GDM1 (cell line): Measurements from ENCODE around the gene RSKR.
"Not testable (repeated sequence)": the region's sequence is repeated elsewhere in the genome, so short reads cannot be mapped to it uniquely, and the experiment has no call there.

Source experiments
- DNase-seq: peaks from one replicate; lab custom pipeline; 2025; lab: John Stamatoyannopoulos, UW

Gene RSKR

GRCh38 chr17:28613931-28614381 is at the start of gene RSKR:
RSKR (minus strand) TSS chr17:28614185; CDS start chr17:28614161, 24 bp downstream.
- no peak for DNase-seq

- DNase-seq = no peak
These were observed 49.7 kb upstream of the RSKR start for GRCh38 chr17:28663723-28664122.

DNA sequence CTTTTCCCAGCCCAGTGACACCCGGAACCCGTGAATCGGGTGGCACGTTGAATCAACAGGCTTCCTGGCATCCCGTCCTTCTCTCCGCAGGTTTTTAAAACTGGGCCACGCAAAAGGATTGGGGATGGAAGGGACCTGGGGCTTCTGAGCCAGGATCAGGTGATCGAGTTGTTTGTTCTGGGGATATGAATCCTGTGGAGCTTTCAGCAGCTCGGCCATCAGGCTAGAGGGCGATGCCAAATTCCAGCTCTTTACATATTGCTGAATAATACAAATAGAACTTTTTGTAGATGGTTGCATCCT is 48.5 kb upstream of the RSKR start:
- no peak for DNase-seq

GRCh38 chr17:28661635-28662526 is 47.9 kb upstream of the RSKR start, which contains the start of the genes SDF2 and SUPT6H:
SDF2 (minus strand) TSS chr17:28661906; CDS start chr17:28661876, 30 bp downstream.
SUPT6H (plus strand) TSS chr17:28662205; CDS start chr17:28673402, 11,197 bp downstream.
- peak; percentile 78 for DNase-seq

GRCh38 chr17:28659497-28659881 is 45.5 kb upstream of the RSKR start:
- DNase-seq = not testable (repeated sequence)

DNA sequence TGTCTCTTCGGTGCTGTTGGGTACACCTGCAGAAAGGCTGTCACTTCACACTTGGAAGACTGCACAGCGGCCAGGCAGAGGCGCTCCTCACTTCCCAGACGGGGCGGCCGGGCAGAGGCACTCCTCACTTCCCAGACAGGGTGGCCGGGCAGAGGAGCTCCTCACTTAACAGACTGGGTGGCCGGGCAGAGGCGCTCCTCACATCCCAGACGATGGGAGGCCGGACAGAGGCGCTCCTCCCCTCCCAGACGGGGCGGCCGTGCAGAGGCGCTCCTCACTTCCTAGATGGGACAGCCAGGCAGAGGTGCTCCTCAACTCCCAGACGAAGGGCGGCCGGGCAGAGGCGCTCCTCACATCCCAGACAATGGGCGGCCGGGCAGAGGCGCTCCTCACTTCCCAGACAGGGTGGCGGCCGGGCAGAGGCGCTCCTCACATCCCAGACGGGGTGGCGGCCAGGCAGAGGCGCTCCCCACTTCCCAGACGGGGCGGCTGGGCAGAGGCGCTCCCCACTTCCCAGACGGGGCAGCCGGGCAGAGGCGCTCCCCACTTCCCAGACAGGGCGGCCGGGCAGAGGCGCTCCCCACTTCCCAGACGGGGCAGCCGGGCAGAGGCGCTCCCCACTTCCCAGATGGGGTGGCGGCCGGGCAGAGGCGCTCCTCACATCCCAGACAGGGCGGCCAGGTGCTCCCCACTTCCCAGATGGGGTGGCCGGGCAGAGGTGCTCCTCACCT is 44.9 kb upstream of the RSKR start:
- DNase-seq = not testable (repeated sequence)

- not testable (repeated sequence) for DNase-seq
These were observed 44.4 kb upstream of the RSKR start for GRCh38 chr17:28658342-28658741.

- no peak for DNase-seq
These were observed 43.8 kb upstream of the RSKR start for GRCh38 chr17:28657756-28658155.

DNA sequence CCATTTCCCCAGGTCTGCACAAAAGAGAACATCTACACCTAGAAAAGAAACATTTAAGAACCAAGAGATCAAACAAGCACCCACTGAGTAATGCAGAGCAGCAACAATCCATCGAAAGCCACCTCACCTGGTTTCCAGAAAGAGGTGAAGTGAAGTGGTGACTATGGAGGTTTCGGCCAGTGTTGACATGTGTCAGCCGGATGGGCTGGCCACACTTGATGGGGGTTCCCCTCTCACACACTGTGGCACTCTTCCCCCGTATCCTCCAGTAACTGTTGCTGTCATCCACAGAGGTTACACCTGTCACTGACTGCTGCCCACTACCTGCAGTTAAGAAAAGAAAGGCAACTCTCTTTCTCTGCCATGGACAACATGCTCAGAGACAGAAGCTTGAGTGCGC is 41.2 kb upstream of the RSKR start:
- no peak for DNase-seq

- no peak for DNase-seq
These were observed 34.7 kb upstream of the RSKR start for GRCh38 chr17:28648698-28649097.

DNA sequence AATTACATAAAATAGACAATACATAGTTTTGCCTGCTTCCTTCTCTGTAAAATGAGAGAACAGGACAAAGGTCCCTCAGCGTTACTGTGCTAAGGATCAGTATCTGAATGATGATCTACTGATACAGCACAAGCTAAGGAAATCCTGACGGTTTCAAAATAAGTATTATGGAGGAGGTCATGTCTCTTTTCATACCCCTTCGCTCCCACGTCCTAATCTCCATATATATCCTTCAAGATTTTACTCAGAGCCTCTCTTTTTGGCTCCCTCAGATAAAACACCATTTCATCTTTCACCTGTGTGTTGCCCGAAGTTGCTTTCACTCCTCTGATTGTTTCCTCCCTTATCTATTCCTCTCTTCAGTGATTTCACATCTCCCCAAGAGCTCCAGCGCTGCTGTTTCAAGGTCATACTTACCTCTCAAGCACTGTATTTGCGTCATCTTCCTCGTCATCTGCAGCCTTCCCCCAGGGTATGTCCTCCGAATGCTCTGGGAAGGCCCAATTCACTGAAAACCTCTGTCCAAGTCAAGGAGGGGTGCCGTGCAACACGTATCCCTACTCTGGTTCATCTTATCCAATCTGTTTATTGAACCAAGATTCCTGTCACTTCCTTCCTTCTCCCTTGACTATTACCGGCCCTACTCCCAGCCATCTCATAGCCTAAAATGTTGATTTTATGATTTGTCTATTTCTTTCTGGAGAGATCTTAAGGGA is 32.2 kb upstream of the RSKR start:
- DNase-seq = no peak

GRCh38 chr17:28645576-28645939 is 31.6 kb upstream of the RSKR start:
- no peak for DNase-seq

DNA sequence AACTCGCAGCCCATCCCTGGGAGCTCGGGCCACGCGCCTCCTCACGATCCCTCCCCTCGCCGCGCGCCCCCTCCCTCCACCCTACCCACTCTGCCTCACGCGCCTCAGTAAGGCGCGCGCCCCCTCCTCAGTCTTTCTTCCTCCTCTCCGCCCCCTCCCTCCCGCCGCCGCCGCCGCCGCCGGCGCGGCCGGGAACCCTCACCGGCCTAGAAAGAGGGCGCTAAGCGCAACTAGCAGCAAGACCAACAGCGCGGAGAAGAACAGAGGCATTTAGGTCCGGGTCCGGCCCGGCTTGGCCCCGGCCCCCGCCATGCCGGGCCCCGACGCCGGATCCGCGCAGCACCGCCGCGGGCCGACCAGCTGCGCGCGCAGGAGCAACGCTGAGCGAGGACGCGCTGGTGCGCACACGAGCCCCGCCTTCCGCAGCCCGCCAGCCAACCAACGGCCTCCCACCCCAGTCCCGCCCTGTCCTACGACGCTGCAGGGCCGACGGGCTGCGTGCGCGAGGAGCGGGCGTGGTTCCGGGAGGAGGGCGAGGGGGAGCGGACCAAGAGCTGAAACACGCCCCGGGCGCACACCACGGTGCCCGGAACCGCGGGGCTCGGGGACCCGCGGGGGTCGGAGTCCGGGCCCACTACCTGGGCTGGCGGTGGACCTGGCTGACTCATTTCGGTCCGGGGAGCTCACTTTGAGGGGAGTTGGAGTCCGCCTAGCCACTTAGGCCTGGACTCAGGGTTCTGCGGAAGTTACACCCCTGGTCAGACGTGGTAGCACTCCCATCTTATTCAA is 31.0 kb upstream of the RSKR start, which contains the start of gene BLTP2:
Gene BLTP2, minus strand, starts transcription at position 372 of the 789 bp plus-strand sequence. Its CDS starts 102 bp downstream, at position 270.
- DNase-seq = peak; percentile 96

DNA sequence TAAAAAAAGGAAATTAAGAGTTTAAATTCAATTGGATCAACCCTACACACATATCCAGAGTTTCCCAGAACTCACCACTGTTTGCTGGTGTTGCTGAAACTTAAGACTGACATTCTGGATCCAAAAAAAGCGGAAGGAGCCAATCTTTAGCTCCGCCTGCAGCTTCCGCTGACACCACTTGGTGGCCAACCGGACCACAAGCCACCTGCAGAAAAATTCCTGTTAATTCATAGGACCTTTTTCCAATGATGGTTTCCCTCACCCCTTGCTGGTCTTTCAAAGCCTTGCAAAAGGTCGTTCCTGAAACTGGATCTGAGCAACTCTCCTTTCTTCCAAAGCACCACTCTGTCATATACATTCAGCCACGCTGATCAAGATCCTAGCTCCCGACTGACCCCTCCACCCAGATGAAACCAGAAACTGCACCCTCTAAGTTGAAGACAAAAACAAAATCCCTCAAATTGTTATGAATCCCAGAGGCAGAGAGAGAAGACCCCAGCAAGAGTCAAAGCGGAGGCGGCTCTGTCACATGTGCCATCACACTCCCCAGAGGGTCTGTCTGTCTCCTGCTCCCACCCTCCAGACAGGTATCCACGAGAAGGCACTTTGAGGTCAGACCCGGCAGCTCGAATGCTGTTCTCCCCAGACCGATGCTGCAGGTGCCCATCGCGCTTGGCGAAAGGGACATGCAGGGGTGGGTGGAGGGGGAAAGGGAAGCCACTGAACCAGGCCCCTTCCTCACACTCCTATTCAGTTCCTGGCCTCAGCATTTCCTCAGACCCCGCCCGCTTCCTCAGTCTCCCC is 30.2 kb upstream of the RSKR start:
- DNase-seq = peak; percentile 30

GRCh38 chr17:28641579-28641978 is 27.6 kb upstream of the RSKR start:
- DNase-seq = no peak

- DNase-seq = no peak
These were observed 21.5 kb upstream of the RSKR start for GRCh38 chr17:28635506-28635905.

DNA sequence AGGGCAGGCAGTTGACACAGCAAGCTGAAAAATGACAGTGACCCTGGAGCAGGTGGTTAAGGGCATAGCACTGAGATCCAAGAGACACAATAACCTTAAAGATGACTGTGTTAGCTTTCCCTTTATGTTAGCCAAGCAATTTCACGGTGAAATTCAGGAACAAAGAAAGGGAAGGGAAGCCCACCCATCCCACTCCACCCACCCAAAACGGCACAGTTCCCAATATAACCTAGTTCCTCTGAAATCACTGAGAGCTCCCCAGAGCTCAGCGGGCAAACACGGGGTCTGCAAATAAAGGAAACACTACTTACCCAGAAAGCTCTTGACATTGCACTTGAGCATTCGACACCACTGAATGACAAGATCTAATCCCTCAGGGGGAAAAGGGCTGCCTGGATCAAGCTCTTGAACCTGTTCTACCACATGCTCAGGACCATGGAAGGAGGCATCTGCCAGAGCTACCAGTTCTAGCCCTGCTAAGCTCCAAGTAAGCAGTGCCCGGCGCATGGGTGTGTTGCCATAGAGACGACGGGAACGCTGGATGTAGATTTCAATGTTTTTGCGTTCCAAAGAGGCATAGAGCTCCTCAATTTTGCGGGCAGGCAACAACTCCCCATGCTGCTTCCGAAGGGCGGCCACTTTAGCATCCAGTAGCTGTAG is 20.4 kb upstream of the RSKR start:
- no peak for DNase-seq

- no peak for DNase-seq
These were observed 12.8 kb upstream of the RSKR start for GRCh38 chr17:28626818-28627217.

DNA sequence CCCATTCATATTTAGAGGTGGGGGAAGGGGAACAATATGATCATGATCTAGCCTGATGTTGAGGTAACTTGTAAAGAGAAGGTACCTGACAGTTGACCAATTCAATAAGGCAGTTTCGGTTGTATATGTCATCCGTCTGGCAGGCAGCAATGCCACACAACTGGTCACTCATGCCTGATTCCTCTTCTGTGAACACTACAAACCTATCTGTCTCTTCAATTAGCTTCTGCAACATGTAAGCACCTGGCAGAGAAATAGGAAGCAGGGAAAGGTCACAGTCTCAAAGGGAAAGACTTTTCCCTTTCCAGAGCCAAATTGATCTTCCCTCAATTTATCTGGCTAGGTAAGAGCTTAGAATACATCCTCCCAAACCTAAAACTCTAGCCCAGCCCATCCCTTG is 10.2 kb upstream of the RSKR start:
- DNase-seq = no peak

DNA sequence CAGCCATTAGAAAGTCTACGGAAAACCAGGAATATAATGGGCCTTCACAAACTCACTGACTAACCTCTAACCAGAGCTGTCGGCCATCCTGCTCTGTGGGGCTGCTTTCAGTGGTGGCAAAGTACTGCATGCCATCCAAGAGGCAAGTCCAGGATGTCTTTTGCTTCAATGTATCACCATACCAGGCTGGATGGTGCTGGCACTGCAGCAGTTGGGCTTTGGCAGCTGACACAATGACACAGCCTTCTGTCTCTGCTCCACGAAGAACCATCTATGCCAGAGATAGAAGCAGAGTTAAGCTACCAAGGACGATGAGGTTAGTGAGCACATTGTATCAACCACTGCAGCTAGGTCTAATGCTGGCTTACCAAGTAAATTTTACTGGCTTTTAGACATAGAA is 9.7 kb upstream of the RSKR start:
- no peak for DNase-seq
